Body of pancreas (tissue), 4 donors: ENCODE data around the gene STAT5A.

Experiments used
- POLR2A ChIP-seq, 3 donors: fragments of 450-650 bp; IDR thresholded peaks; one replicate each; pipeline ENCODE4 v1.6.1; 2016; ENCODE audit warnings: antibody characterized with exemption in 3 of 3, mild to moderate bottlenecking in 2 of 3
- TF ChIP-seq, protein P1 (sequence below), 7 experiments: fragments of 450-650 bp in 4 of 7; fragments of 200-600 bp in 3 of 7; sonication (generic) in 3 of 7; IDR thresholded peaks; one replicate each; pipeline ENCODE4 v1.5.1; 2016 to 2019; ENCODE audit warnings: antibody characterized with exemption in 7 of 7

DNA sequence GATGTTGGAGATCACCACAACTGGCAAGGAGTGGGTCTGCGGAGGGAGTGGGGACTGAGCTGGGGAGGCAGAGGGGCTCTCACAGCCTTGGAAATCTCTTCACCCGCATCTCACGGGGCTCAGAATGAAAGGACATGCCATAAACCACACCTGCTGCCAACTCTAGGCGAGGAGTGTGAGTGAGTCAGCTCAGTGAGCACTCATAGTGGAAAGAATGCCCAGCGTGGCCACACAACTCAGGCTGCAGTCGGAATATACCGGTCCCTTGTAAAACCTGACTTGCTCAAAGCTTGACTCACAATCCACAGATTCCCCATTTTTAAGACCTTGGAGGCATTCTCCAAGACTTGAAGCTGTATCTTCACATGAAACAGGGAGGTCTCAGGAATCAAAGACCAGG is 36.7 kb downstream of the STAT5A start:
- TF ChIP-seq, protein P1, sequence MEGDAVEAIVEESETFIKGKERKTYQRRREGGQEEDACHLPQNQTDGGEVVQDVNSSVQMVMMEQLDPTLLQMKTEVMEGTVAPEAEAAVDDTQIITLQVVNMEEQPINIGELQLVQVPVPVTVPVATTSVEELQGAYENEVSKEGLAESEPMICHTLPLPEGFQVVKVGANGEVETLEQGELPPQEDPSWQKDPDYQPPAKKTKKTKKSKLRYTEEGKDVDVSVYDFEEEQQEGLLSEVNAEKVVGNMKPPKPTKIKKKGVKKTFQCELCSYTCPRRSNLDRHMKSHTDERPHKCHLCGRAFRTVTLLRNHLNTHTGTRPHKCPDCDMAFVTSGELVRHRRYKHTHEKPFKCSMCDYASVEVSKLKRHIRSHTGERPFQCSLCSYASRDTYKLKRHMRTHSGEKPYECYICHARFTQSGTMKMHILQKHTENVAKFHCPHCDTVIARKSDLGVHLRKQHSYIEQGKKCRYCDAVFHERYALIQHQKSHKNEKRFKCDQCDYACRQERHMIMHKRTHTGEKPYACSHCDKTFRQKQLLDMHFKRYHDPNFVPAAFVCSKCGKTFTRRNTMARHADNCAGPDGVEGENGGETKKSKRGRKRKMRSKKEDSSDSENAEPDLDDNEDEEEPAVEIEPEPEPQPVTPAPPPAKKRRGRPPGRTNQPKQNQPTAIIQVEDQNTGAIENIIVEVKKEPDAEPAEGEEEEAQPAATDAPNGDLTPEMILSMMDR (IDR thresholded peaks at IDR 0.05) = no peak
- no peak for TF ChIP-seq POLR2A (IDR thresholded peaks at IDR 0.05)
